GM18502 (cell line): ENCODE measurements around the gene FZD8.

ENCODE experiments used
- ATAC-seq: cut with Tn5 transposase; IDR thresholded peaks from one replicate; pipeline ENCODE4 v1.9.1; 2021; ENCODE audit warnings: mild to moderate bottlenecking; ENCODE audit not compliant: unreplicated experiment, poor library complexity

FZD8 gene

GRCh38 chr10:35612385-35613106, 29.6 kb downstream of the FZD8 start:
- no peak for ATAC-seq

GRCh38 chr10:35611750-35612149, 30.3 kb downstream of the FZD8 start:
- no peak for ATAC-seq

GRCh38 chr10:35608328-35608672, 33.8 kb downstream of the FZD8 start:
- no peak for ATAC-seq

GRCh38 chr10:35607475-35608327, 34.4 kb downstream of the FZD8 start:
- no peak for ATAC-seq

- no peak for ATAC-seq
These were observed 35.7 kb downstream of the FZD8 start for GRCh38 chr10:35606430-35606829.

- no peak for ATAC-seq
These were observed 36.9 kb downstream of the FZD8 start, which contains the start of gene GJD4 for GRCh38 chr10:35605191-35605590. Gene GJD4 (plus strand): TSS chr10:35605341. CDS start chr10:35605568, 227 bp downstream.

- no peak for ATAC-seq
These were observed 41.9 kb downstream of the FZD8 start for GRCh38 chr10:35600193-35600592.

- ATAC-seq, result no peak
These were observed 43.7 kb downstream of the FZD8 start for GRCh38 chr10:35598379-35598778.

GRCh38 chr10:35595106-35595505, 47.0 kb downstream of the FZD8 start:
- ATAC-seq, result no peak

- ATAC-seq, result no peak
These were observed 47.7 kb downstream of the FZD8 start for GRCh38 chr10:35594115-35595079.

GRCh38 chr10:35592441-35592840, 49.7 kb downstream of the FZD8 start:
- no peak for ATAC-seq

- ATAC-seq, result no peak
These were observed 53.3 kb downstream of the FZD8 start for GRCh38 chr10:35588836-35589235.
